GM18519 (cell line): Measurements from ENCODE around the gene HOXA9.

Experiments
- ATAC-seq: cut with Tn5 transposase; IDR thresholded peaks from one replicate; pipeline ENCODE4 v1.9.1; 2021; ENCODE audit warnings: mild to moderate bottlenecking, moderate library complexity; ENCODE audit not compliant: unreplicated experiment, low FRiP score

The HOXA9 gene

GRCh38 chr7:27201580-27202017 is 36.3 kb upstream of the HOXA9 start:
- ATAC-seq: no peak

- no peak for ATAC-seq
These were observed 35.6 kb upstream of the HOXA9 start for GRCh38 chr7:27200761-27201579.

GRCh38 chr7:27199849-27200760 is 34.8 kb upstream of the HOXA9 start, which contains the start of gene HOXA13:
HOXA13 (minus strand) TSS chr7:27200091; CDS start chr7:27200077, 14 bp downstream.
- ATAC-seq: no peak

GRCh38 chr7:27198871-27199801 is 33.8 kb upstream of the HOXA9 start:
- ATAC-seq: no peak

- ATAC-seq: no peak
These were observed 33.0 kb upstream of the HOXA9 start for GRCh38 chr7:27198138-27198841.

- no peak for ATAC-seq
These were observed 32.1 kb upstream of the HOXA9 start for GRCh38 chr7:27197137-27198042.

GRCh38 chr7:27196287-27196767 is 31.0 kb upstream of the HOXA9 start:
- ATAC-seq: no peak

- ATAC-seq: no peak
These were observed 29.5 kb upstream of the HOXA9 start for GRCh38 chr7:27194686-27195379.

- ATAC-seq: no peak
These were observed 28.6 kb upstream of the HOXA9 start for GRCh38 chr7:27194002-27194352.

- ATAC-seq: no peak
These were observed 28.1 kb upstream of the HOXA9 start for GRCh38 chr7:27193335-27194001.

GRCh38 chr7:27192546-27193334 is 27.4 kb upstream of the HOXA9 start:
- ATAC-seq: no peak

GRCh38 chr7:27191833-27192545 is 26.7 kb upstream of the HOXA9 start:
- no peak for ATAC-seq

GRCh38 chr7:27191161-27191731 is 25.9 kb upstream of the HOXA9 start:
- no peak for ATAC-seq

- ATAC-seq: no peak
These were observed 24.8 kb upstream of the HOXA9 start for GRCh38 chr7:27189997-27190748.
